GM18519 (cell line): ENCODE measurements around the gene SLC22A2.

ENCODE experiments used
- ATAC-seq: cut with Tn5 transposase; IDR thresholded peaks from one replicate; pipeline ENCODE4 v1.9.1; 2021; ENCODE audit warnings: mild to moderate bottlenecking, moderate library complexity; ENCODE audit not compliant: unreplicated experiment, low FRiP score

The SLC22A2 gene

GRCh38 chr6:160274871-160275510 is 16.4 kb upstream of the SLC22A2 start:
- ATAC-seq: no peak

DNA sequence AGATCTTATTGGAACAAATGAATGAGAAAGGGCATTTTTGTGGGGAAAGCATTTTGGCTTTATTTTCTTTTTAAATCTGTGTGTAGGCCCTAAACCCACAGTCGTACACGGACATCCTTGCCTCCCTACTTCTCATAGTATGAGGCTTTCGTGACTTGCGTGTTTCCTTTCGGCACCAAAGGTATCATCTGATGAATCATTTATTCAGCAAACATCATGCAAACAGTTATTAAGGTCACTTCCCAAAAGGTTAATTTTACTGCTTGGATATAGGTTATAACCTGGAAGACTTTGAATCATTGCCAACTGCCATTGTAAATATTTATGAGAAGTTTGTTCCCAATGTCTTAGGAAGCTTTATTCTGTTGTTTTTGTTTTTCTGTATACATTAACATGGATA is 15.1 kb upstream of the SLC22A2 start:
- no peak for ATAC-seq

GRCh38 chr6:160273196-160273595 is 14.6 kb upstream of the SLC22A2 start:
- ATAC-seq: no peak

GRCh38 chr6:160272707-160273106 is 14.1 kb upstream of the SLC22A2 start:
- no peak for ATAC-seq

- no peak for ATAC-seq
Measured at GRCh38 chr6:160270347-160270746, 11.7 kb upstream of the SLC22A2 start.

DNA sequence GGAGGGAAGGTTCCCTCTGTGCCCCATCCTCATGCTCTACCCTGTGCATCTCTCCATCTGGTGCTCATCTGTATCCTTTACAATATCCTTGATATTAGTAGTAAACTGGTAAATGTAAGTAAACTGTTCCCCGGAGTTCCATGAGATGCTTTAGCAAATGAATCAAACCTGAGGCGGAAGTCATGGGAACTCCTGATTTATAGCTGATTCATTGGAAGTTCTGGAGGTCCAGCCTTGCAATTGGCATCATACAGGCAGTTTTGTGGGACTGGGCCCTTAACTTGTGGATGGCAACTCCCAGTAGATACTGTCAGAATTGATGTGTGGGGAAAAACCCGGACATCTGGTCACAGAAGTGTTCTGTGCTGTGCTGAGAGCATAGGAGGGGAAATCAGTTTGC is 11.2 kb upstream of the SLC22A2 start:
- ATAC-seq: no peak

DNA sequence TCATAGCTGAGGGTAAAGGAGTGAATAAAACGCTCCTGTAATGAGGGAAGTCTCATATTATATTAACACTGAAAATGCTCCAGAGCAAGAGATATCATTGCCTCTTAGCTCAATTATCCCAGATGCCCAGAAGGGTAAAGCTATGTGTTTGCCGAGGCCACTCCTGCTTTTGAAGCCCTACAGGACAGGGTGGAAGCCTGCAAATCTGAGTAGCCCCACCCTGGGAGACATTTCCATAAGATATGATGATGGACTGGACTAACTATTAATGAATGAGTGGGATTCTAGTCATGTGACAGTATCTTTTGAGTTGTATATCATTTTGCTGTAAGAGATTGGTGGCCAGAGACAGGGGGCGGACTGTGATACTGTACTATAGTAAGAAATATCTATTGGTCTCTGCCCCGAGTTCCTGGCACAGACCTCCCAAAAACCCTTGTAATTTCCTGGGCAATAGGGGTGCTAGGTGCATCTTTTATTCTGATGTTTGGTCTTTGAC is 10.5 kb upstream of the SLC22A2 start:
- no peak for ATAC-seq

DNA sequence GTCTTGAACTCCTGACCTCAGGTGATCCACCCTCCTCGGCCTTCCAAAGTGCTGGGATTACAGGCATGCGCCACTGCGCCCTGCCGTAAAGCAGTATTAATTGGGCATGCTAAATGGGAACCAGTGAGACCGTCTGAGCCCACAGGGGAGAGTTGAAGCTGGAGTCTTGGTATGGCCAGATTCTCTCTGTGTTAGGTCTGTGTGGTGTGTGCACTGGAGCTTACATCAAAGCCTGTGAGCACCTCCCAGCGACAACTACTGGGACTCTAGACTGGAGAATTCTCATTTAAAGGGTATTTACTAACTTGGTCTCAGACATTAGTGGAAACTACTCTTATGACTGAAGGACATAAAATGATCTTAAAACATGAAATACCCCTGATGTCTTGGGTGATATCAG is 8.5 kb upstream of the SLC22A2 start:
- no peak for ATAC-seq

DNA sequence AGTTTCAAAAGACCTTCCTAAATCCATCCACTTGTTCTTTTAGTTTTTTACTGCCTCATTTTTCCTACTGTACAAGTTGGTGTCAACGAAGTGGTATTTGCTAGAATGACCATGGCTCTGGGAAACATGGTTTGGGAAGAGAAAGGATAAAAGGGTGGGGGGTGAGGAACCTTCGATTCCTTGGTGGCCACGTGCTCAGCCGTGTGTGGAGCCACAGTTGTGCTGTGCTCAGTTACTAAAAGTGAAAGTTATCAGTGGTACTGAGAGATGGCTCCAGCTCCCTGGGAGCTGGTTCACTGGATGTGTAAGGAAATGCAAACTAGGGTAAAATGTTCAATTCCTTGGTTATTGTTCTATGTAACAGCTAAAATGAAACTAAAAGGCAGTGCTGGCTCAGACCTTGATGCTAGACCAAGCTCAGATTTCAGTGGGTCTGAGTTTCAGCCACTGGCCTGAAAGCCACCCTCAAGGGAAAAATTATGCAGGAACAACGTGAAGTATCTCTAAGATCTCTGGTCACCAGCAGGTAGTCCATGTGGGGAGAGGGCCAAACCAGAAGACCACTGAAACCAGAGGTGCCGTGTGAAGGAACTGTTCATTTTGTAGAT is 7.4 kb upstream of the SLC22A2 start:
- ATAC-seq: peak; percentile 60

DNA sequence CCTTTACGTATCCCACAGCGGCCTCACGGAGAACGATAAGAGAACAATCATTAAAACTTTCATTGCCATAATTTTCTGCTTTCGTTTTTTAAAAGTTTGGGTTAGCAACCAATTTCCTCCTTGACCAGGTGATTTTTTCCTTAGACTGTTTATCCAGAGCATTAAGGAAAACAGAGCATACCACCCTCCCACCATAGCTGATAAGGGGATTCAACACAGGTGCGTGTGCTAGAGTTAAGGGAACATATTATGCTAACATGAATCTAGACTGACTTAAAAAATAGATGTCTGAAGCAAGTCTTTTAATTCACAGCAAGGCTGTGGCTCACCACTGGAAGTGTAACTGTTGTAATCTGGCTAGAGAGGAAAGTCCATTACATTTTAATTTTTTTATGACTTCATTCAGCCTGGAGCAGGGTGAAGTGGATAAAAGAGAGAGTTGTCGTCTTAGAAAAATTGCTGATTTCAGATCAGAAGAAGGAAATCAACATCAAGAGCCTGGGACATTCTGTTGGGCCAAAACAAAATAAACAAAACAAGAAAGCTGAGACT is 5.5 kb upstream of the SLC22A2 start:
- no peak for ATAC-seq

DNA sequence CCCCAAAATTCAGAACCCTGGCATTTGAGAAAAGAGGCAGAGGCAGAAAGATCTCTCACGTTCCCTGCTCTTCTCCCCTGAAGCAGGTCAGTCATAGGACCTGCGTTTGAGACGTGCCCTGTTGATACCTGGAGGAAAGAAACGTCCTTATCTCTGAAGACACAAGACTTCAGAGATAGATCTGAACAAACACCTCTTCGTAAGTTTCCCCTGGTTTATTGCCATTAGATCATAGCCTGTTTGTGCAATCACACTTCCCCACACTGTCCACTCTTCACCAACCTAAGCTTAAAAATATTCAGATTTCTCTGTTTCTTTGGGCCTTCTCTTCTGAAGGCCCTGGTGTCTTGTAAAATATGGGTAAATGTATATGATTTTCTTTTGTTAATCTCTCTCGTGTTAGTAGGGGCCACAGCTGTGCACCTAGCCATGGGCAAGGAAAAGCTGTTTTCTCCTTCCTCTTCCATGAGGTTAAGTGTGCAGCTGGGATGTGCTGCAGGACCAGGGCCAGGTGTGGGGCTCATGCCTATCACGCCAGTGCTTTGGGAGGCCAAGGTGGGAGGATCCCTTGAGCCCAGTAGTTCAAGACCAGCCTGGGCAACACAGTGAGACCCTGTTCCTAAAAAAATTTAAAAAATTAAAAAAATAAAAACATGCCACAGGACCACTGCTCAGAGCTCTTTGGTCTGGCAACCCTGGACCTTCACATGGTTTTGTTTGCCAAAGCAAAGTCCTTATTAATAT is 4.7 kb upstream of the SLC22A2 start:
- ATAC-seq: no peak

GRCh38 chr6:160261991-160262680 is 3.5 kb upstream of the SLC22A2 start:
- ATAC-seq: no peak

- no peak for ATAC-seq
Measured at GRCh38 chr6:160260803-160261450, 2.3 kb upstream of the SLC22A2 start.

DNA sequence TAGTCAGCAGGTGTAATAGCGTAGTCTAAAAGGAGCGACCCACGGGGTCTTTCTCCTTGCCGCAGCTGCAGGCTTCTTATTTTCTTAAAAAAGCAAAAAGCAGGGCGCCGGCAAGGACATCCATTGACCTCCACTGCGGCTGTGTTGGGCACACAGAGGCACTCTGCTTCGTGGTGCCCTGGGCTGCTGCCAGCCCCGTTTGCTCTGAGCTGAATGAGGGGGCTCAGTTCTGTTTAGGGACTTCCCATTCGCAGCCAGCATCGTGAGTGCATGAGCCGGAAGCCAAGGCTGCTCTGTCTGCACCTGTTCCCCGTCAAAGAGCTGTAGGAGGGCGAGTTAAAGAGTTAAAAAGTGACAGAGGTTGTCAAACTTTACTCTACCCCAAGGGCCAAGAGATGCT is 1.7 kb upstream of the SLC22A2 start:
- no peak for ATAC-seq

DNA sequence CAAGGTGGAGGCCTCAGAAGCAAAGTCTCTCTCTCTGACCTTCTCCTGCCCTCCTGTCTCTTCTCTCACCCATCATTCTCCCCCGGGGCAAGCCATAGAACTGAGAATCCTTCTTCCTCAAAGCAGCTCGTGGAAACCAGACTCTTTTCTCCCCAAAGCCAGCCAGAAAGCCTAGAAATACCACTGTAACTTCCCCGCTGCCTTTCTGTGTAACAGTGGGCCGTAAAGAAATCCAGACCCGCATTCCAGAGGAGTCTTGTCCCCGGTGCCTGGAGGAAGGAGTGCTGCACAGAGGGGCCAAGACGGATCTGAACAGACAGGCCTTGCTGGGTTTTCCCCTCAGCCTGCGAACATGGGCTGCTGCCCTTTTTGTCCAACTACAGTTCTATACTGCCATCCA is 977 bp upstream of the SLC22A2 start:
- no peak for ATAC-seq

- no peak for ATAC-seq
Measured at GRCh38 chr6:160259143-160259425, 463 bp upstream of the SLC22A2 start.

- ATAC-seq: no peak
Measured at GRCh38 chr6:160256445-160256844, 2.2 kb downstream of the SLC22A2 start.

- ATAC-seq: no peak
Measured at GRCh38 chr6:160254467-160255312, 3.9 kb downstream of the SLC22A2 start.

DNA sequence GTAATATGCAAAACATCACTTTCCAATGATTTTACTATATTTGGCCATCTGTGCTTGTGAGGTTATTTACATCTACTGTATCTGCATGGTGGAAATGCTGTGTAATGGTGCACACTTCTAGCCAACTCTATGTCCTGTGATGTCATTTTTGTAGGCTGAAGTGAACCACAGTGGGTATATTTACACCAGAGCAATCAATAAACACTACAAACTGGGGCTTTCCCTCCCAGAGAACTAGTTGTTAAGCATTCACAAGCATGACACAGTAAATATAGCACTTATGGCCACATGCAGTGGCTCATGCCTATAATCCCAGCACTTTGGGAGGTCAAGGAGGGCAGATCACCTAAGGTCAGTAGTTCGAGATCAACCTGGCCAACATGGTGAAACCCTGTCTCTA is 4.9 kb downstream of the SLC22A2 start:
- ATAC-seq: no peak

- ATAC-seq: no peak
Measured at GRCh38 chr6:160253292-160253691, 5.3 kb downstream of the SLC22A2 start.
